Measurements from ENCODE around the gene CD209.

CD209 gene

DNA sequence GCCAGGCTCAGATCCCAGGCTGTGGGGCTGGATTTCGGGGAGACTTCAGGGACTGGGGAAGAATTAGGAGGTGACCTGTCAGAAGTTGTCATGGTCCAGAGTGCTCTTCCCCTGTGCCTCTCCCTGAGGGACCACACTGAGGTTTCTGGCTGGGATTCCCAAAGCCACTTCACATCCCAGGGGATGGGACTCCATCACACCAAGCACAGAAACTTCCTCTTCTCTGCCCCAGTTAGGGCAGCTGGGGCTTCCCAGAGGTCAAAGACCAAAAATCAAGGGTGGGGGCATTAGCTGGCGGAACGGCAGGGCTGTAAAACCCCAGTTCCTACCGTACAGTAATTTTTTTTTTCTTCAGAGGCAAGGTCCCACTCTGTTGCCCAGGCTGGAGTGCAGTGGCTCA is 52.8 kb downstream of the CD209 start:
- no peak for TF ChIP-seq CTCF (IDR thresholded peaks at IDR 0.05; ENCODE audit: low read depth, low read length)
- Histone ChIP-seq H3K27me3 (ENCODE audit: insufficient read depth, low read depth, severe bottlenecking) (no peaks in the 10 kb centered on the region), H3K4me3 (ENCODE audit: low read depth, low read length) (no peak overlapping the region), H3K27ac (no peak overlapping the region), H3K36me3 (no peaks in the 10 kb centered on the region), H3K9me3 (ENCODE audit: severe bottlenecking) (peaks cover 4% of the 10 kb centered on the region)
- DNase-seq, result no peak

DNA sequence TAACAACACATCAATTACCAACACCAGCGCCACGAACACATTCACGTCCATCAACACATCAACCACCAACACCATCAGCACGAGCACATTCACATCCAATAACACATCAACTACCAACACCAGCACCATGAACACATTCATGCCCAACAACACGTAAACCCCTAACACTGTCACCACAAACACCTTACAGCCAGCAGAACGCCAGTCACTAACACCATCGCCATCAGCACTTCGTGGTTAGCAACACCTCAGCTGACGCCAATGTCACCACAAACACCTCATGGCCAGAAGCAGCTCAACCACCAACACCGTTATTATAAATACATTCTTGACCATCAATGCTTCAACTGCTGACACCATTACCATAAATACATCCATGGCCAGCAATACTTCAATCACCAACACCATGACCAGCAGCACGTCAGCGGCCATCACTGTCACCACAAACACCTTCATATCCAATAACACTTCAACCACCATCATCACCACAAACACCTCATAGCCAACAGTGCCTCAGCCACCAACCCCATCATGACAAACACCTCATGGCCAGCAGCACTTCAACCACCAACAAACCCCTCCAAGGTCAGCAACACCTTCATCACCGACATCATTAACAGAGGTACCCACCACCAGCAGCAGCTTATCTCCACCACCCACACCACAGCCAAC is 54.8 kb downstream of the CD209 start:
- peaks cover 4% of the 10 kb centered on the region for H3K9me3 ChIP-seq (ENCODE audit: severe bottlenecking)
- no peak overlapping the region for H3K4me3 ChIP-seq (ENCODE audit: low read depth, low read length)
- no peak overlapping the region for H3K27ac ChIP-seq
- DNase-seq, result no peak
- H3K27me3 ChIP-seq (ENCODE audit: insufficient read depth, low read depth, severe bottlenecking), result no peaks in the 10 kb centered on the region
- no peak for TF ChIP-seq CTCF (IDR thresholded peaks at IDR 0.05; ENCODE audit: low read depth, low read length)
- no peaks in the 10 kb centered on the region for H3K36me3 ChIP-seq

DNA sequence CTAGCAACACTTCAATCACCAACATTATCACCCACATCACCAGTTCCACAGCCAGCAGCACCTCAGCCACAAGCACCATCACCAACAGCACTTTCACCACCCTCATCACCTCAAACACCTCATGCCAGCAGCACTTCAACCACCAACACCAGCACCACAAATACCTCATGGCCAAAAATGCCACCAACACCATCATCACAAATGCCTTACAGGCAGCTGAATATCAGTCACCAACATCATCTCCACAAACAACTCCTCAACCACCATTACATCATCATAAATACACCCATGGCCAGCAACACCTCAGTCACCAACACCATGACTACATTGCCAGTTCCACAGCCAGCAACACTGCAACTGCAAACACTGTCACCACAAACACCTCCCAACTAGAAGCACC is 55.8 kb downstream of the CD209 start:
- Histone ChIP-seq H3K9me3 (ENCODE audit: severe bottlenecking) (peaks cover 4% of the 10 kb centered on the region), H3K36me3 (no peaks in the 10 kb centered on the region), H3K4me3 (ENCODE audit: low read depth, low read length) (no peak overlapping the region), H3K27me3 (ENCODE audit: insufficient read depth, low read depth, severe bottlenecking) (no peaks in the 10 kb centered on the region), H3K27ac (no peak overlapping the region)
- no peak for DNase-seq
- TF ChIP-seq CTCF (IDR thresholded peaks at IDR 0.05; ENCODE audit: low read depth, low read length), result no peak

GRCh38 chr19:7690779-7691258 is 56.5 kb downstream of the CD209 start:
- H3K4me3 ChIP-seq (ENCODE audit: low read depth, low read length), result no peak overlapping the region
- no peak overlapping the region for H3K27ac ChIP-seq
- H3K27me3 ChIP-seq (ENCODE audit: insufficient read depth, low read depth, severe bottlenecking), result no peaks in the 10 kb centered on the region
- no peaks in the 10 kb centered on the region for H3K36me3 ChIP-seq
- TF ChIP-seq CTCF (IDR thresholded peaks at IDR 0.05; ENCODE audit: low read depth, low read length), result no peak
- peaks cover 4% of the 10 kb centered on the region for H3K9me3 ChIP-seq (ENCODE audit: severe bottlenecking)
- DNase-seq, result no peak

Measured in WERI-Rb-1 (cell line).